ENCODE data around the gene TXNDC16. TPM values are rescaled to one million over a fixed set of nuclear protein-coding genes. Genes with fewer than 3 reads are reported as not detected.

TXNDC16 gene
- total RNA-seq, 4 donors from 2014 or later: 7.7 to 14.2 (median 8.0) TPM

- TF ChIP-seq POLR2A (IDR thresholded peaks at IDR 0.05): no peak
- no peak for TF ChIP-seq POLR2AphosphoS5 (IDR thresholded peaks at IDR 0.05)
- no peak for TF ChIP-seq CTCF (IDR thresholded peaks at IDR 0.05)
- no peak for TF ChIP-seq EP300 (IDR thresholded peaks at IDR 0.05)
- peaks cover 5% of the 10 kb centered on the region for H3K9me3 ChIP-seq
- H3K27me3 ChIP-seq: no peaks in the 10 kb centered on the region
- H3K36me3 ChIP-seq: no peaks in the 10 kb centered on the region
- no peak overlapping the region for H3K27ac ChIP-seq
- no peak overlapping the region for H3K4me3 ChIP-seq
- 97% methylated on average over 2 of the region's 2 CpGs for whole genome bisulfite sequencing
- H3K4me1 ChIP-seq: peaks cover 7% of the 10 kb centered on the region
- no peak for DNase-seq (ENCODE audit: low spot score in 2 of 2)
These were observed 6.4 kb upstream of the TXNDC16 start for GRCh38 chr14:52558688-52559087.

GRCh38 chr14:52553671-52554575 is 1.6 kb upstream of the TXNDC16 start:
- Histone ChIP-seq H3K4me1 (peaks cover 30% of the 10 kb centered on the region), H3K36me3 (no peaks in the 10 kb centered on the region), H3K27me3 (no peaks in the 10 kb centered on the region), H3K9me3 (peaks cover 5% of the 10 kb centered on the region), H3K27ac (no peak overlapping the region), H3K4me3 (peak overlapping the region; percentile 65)
- no peak for TF ChIP-seq POLR2A (IDR thresholded peaks at IDR 0.05)
- TF ChIP-seq CTCF (IDR thresholded peaks at IDR 0.05): no peak
- no peak for TF ChIP-seq POLR2AphosphoS5 (IDR thresholded peaks at IDR 0.05)
- TF ChIP-seq EP300 (IDR thresholded peaks at IDR 0.05): no peak
- peak; percentile 91 to 92 for DNase-seq (ENCODE audit: low spot score in 2 of 2)
- 7% methylated on average over 21 of the region's 22 CpGs for WGBS

GRCh38 chr14:52553002-52553670 is 831 bp upstream of the TXNDC16 start:
- H3K4me1 ChIP-seq: peaks cover 30% of the 10 kb centered on the region
- DNase-seq (ENCODE audit: low spot score in 2 of 2): peak; percentile 71 to 81
- H3K9me3 ChIP-seq: peaks cover under 1% of the 10 kb centered on the region
- TF ChIP-seq EP300 (IDR thresholded peaks at IDR 0.05) (no peak), POLR2AphosphoS5 (IDR thresholded peaks at IDR 0.05) (no peak), POLR2A (IDR thresholded peaks at IDR 0.05) (no peak), CTCF (IDR thresholded peaks at IDR 0.05) (no peak)
- 1% methylated on average over 20 of the region's 69 CpGs for WGBS
- no peaks in the 10 kb centered on the region for H3K27me3 ChIP-seq
- H3K36me3 ChIP-seq: no peaks in the 10 kb centered on the region
- peak overlapping the region; percentile 65 for H3K4me3 ChIP-seq
- peak overlapping the region; percentile 80 for H3K27ac ChIP-seq

- Histone ChIP-seq H3K4me1 (peaks cover 30% of the 10 kb centered on the region), H3K27ac (peak overlapping the region; percentile 83), H3K27me3 (no peaks in the 10 kb centered on the region), H3K36me3 (no peaks in the 10 kb centered on the region), H3K9me3 (no peaks in the 10 kb centered on the region), H3K4me3 (peak overlapping the region; percentile 65)
- TF ChIP-seq CTCF (IDR thresholded peaks at IDR 0.05): no peak
- no peak for TF ChIP-seq POLR2AphosphoS5 (IDR thresholded peaks at IDR 0.05)
- no peak for TF ChIP-seq EP300 (IDR thresholded peaks at IDR 0.05)
- TF ChIP-seq POLR2A (IDR thresholded peaks at IDR 0.05): no peak
- under 1% methylated on average over 8 of the region's 8 CpGs for WGBS
- no peak for DNase-seq (ENCODE audit: low spot score in 2 of 2)
These were observed 626 bp downstream of the TXNDC16 start for GRCh38 chr14:52551696-52552062.

- Histone ChIP-seq H3K36me3 (no peaks in the 10 kb centered on the region), H3K27me3 (no peaks in the 10 kb centered on the region), H3K9me3 (no peaks in the 10 kb centered on the region), H3K4me3 (peak overlapping the region; percentile 65), H3K4me1 (peaks cover 30% of the 10 kb centered on the region), H3K27ac (no peak overlapping the region)
- TF ChIP-seq CTCF (IDR thresholded peaks at IDR 0.05): no peak
- TF ChIP-seq EP300 (IDR thresholded peaks at IDR 0.05): no peak
- no peak for TF ChIP-seq POLR2A (IDR thresholded peaks at IDR 0.05)
- TF ChIP-seq POLR2AphosphoS5 (IDR thresholded peaks at IDR 0.05): no peak
- 47% methylated on average over 6 of the region's 6 CpGs for WGBS
- DNase-seq (ENCODE audit: low spot score in 2 of 2): no peak
These were observed 1.1 kb downstream of the TXNDC16 start for GRCh38 chr14:52551205-52551604.
